Caco-2 (cell line): ENCODE measurements around the gene CCDC34. TPM values are rescaled to one million over a fixed set of nuclear protein-coding genes. Genes with fewer than 3 reads are reported as not detected.

Source experiments
- Bru-seq: library from RNA; stranded (reverse); fragments of 400-500 nt; gene quantifications from one replicate; lab custom pipeline; 2021; lab: Mats Ljungman, UMichigan
- BruChase-seq, 2 experiments: library from RNA; stranded (reverse); fragments of 400-500 nt; gene quantifications; one replicate each; lab custom pipeline; 2021; lab: Mats Ljungman, UMichigan
- BruUV-seq: library from RNA; stranded (reverse); fragments of 400-500 nt; replicated peaks from 2 replicates; lab custom pipeline; 2021; lab: Mats Ljungman, UMichigan
- CTCF ChIA-PET: fragments of 300-600 bp; sonication (Branson Sonifier 250); formaldehyde crosslinking; loops from one replicate; lab custom pipeline; 2022; ENCODE audit warnings: antibody characterized with exemption; lab: Charles Lee
- POLR2A ChIA-PET: fragments of 300-600 bp; sonication (Branson Sonifier 250); formaldehyde crosslinking; loops from one replicate; lab custom pipeline; 2022; ENCODE audit warnings: antibody characterized with exemption; lab: Charles Lee
- DNase-seq, 2 experiments: peaks; one replicate each; pipeline versions ENCODE4 v3.0.0 to v3.0.0-alpha.2; 2020 to 2022
- H3K27me3 ChIP-seq: replicated peaks from 2 replicates; pipeline ENCODE4 v1.6.0; 2011; ENCODE audit warnings: low read length; ENCODE audit not compliant: control insufficient read depth, insufficient read depth
- H3K36me3 ChIP-seq: 2 replicates; pipeline ENCODE4 v1.5.1; 2011; ENCODE audit warnings: low read length; ENCODE audit not compliant: control insufficient read depth, insufficient read depth
- H3K4me1 ChIP-seq: fragments of 250-450 bp; sonication (Bioruptor Pico); 2 replicates; pipeline ENCODE4 v1.5.1; 2020; ENCODE audit warnings: mild to moderate bottlenecking
- H3K4me3 ChIP-seq: 2 replicates; pipeline ENCODE4 v1.5.1; 2011; ENCODE audit warnings: low read depth, mild to moderate bottlenecking, control low read depth, low read length
- H3K9me3 ChIP-seq: fragments of 250-450 bp; sonication (Bioruptor Pico); 2 replicates; pipeline ENCODE4 v1.5.1; 2020; ENCODE audit warnings: mild to moderate bottlenecking, moderate library complexity
- H3K27ac Mint-ChIP-seq: one replicate; pipeline ENCODE4 v1.8.0; 2022; ENCODE audit warnings: mixed read lengths; ENCODE audit not compliant: unreplicated experiment
- H3K27me3 Mint-ChIP-seq: one replicate; pipeline ENCODE4 v1.8.0; 2022; ENCODE audit warnings: mixed read lengths; ENCODE audit not compliant: insufficient read depth, unreplicated experiment
- H3K36me3 Mint-ChIP-seq: one replicate; pipeline ENCODE4 v1.8.0; 2022; ENCODE audit warnings: mild to moderate bottlenecking, mixed read lengths; ENCODE audit not compliant: insufficient read depth, unreplicated experiment
- H3K4me1 Mint-ChIP-seq: one replicate; pipeline ENCODE4 v1.8.0; 2022; ENCODE audit warnings: low read depth, mixed read lengths; ENCODE audit not compliant: unreplicated experiment
- H3K4me3 Mint-ChIP-seq: one replicate; pipeline ENCODE4 v1.8.0; 2022; ENCODE audit warnings: mild to moderate bottlenecking, moderate library complexity, mixed read lengths; ENCODE audit not compliant: unreplicated experiment
- H3K9me3 Mint-ChIP-seq: one replicate; pipeline ENCODE4 v1.8.0; 2022; ENCODE audit warnings: mixed read lengths; ENCODE audit not compliant: unreplicated experiment
- CTCF ChIP-seq, 2 experiments: fragments of 200-600 bp in 1 of 2; IDR thresholded peaks; 1 replicate in 1 of 2; 2 replicates in 1 of 2; pipeline versions ENCODE4 v1.5.1 to v1.8.0; 2011 to 2022; ENCODE audit warnings: antibody characterized with exemption in 1 of 2, control low read depth in 1 of 2, inconsistent platforms in 1 of 2, low read depth in 1 of 2, low read length in 1 of 2, mild to moderate bottlenecking in 1 of 2, moderate library complexity in 1 of 2; ENCODE audit not compliant: insufficient read depth in 1 of 2, severe bottlenecking in 1 of 2, unreplicated experiment in 1 of 2
- intact Hi-C: fragments of 100-400 bp; cut with micrococcal nuclease; formaldehyde crosslinking; loops from one replicate; pipeline ENCODE4 v1.10.0; 2022; ENCODE audit not compliant: unreplicated experiment
- long read RNA-seq: library from polyadenylated mRNA; stranded (forward); transcript quantifications from one replicate; pipeline ENCODE4 v2.0.0, GENCODE V29; 2022
- total RNA-seq: library from RNA; stranded (reverse); gene quantifications from 2 replicates; pipeline ENCODE4 v1.2.3, GENCODE V29; 2022

CCDC34 gene, protein sequence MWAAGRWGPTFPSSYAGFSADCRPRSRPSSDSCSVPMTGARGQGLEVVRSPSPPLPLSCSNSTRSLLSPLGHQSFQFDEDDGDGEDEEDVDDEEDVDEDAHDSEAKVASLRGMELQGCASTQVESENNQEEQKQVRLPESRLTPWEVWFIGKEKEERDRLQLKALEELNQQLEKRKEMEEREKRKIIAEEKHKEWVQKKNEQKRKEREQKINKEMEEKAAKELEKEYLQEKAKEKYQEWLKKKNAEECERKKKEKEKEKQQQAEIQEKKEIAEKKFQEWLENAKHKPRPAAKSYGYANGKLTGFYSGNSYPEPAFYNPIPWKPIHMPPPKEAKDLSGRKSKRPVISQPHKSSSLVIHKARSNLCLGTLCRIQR
- 25.0 and 25.7 TPM in 2 replicates for total RNA-seq
- percentile 67 among the genes with signal in this experiment for Bru-seq, nascent RNA
- BruChase-seq, experiment 1, labeled RNA remaining after a 2-hour chase: percentile 65 among the genes with signal in this experiment
- percentile 75 among the genes with signal in this experiment for BruChase-seq, experiment 2, labeled RNA remaining after a 6-hour chase
- long read RNA-seq, transcript CCDC34-201 (3 exons, 2,109 nt): minor isoform, 5 of 69 reads
- long read RNA-seq, transcript CCDC34-202 (6 exons, 2,103 nt): major isoform, 56 of 69 reads
- long read RNA-seq, partial matches to known transcripts: 2 of 69 reads
- long read RNA-seq, other reads (novel, unspliced or antisense): 6 of 69 reads

- Histone ChIP-seq H3K4me3 (peak within 1 kb of the TSS; percentile 80), H3K36me3 (no peaks in the 10 kb centered on the region), H3K9me3 (no peaks in the 10 kb centered on the region), H3K27me3 (no peaks in the 10 kb centered on the region), H3K4me1 (peaks cover 13% of the 10 kb centered on the region)
- Mint-ChIP-seq H3K36me3 (peaks cover 11% of the 10 kb centered on the region), H3K4me3 (peak within 1 kb of the TSS; percentile 94), H3K4me1 (peaks cover 36% of the 10 kb centered on the region), H3K9me3 (no peaks in the 10 kb centered on the region), H3K27ac (peak within 1 kb of the TSS; percentile 91), H3K27me3 (no peaks in the 10 kb centered on the region)
- BruUV-seq: TSS peak; percentile 43
- intact Hi-C loops: loop anchor here (1.0 kb wide), 7 partner anchors 9 to 179 kb away; no protein-coding TSS in a partner anchor
- ChIA-PET CTCF (interaction anchor here (0.6 to 1.3 kb wide), 4 partner anchors 11 to 123 kb away, joined by 3 to 9 read pairs (median 6); partner anchors contain the start of gene LGR4), POLR2A (interaction anchor here (1.0 to 1.4 kb wide), 2 partner anchors 33 to 109 kb away, joined by 5 to 6 read pairs; partner anchors contain the start of gene LGR4)
- peak; percentile 93 to 95 for DNase-seq
- TF ChIP-seq CTCF (IDR thresholded peaks at IDR 0.05; ENCODE audit: insufficient read depth in 1 of 2, low read depth in 1 of 2, low read length in 1 of 2, severe bottlenecking in 1 of 2, unreplicated experiment in 1 of 2): no peak
These were observed at the start of gene CCDC34 for GRCh38 chr11:27362749-27363575. TSS of gene CCDC34 (minus strand) at chr11:27363215. CDS start at chr11:27363194, 21 bp downstream.

DNA sequence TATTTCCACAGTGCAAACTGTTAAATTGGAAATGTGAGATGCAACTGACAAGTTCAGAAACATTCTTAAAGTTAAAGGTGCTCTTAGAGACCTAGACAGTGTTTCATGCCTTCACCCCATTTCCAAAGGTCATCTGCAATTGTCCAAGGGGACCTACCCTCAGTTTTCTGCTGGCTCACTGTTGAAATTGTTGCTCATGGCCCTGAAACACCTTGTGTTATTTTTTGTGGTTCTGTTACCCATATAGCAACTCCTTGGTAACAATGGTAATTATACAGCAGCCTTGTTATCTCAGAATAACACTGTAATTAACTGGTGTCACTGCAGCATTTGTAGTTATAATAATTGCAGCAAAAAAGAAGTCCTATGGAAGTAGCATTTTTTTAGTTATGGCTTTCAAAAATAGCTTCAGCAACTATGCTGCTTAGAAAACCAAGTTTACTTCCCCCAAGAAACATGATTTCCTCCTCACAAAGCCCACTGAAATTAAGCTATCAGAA lies 49.2 kb upstream of the CCDC34 start:
- CTCF ChIA-PET: no interaction called here
- intact Hi-C loops: no loop called here

More for the DNA sequence above, 49.2 kb upstream of the CCDC34 start:
- Mint-ChIP-seq H3K36me3 (no peaks in the 10 kb centered on the region), H3K4me3 (no peak overlapping the region), H3K27me3 (no peaks in the 10 kb centered on the region), H3K9me3 (no peaks in the 10 kb centered on the region), H3K27ac (no peak overlapping the region), H3K4me1 (peaks cover 15% of the 10 kb centered on the region)
- Histone ChIP-seq H3K27me3 (no peaks in the 10 kb centered on the region), H3K9me3 (no peaks in the 10 kb centered on the region), H3K36me3 (no peaks in the 10 kb centered on the region; the same call in 1 of the 2 replicates), H3K4me1 (peaks cover 11% of the 10 kb centered on the region), H3K4me3 (no peak overlapping the region)
- BruUV-seq: no TSS peak
- no peak for DNase-seq
- TF ChIP-seq CTCF (IDR thresholded peaks at IDR 0.05; ENCODE audit: insufficient read depth in 1 of 2, low read depth in 1 of 2, low read length in 1 of 2, severe bottlenecking in 1 of 2, unreplicated experiment in 1 of 2): no peak
- POLR2A ChIA-PET: no interaction called here
